Muscle of leg (tissue), 11 donors: ENCODE data around the gene RAB11FIP4. TPM values are rescaled to one million over a fixed set of nuclear protein-coding genes. Genes with fewer than 3 reads are reported as not detected.
A peak's percentile ranks its signal among the peaks of the same experiment; 100 is the strongest.

Experiments
- DNase-seq: peaks from one replicate; pipeline ENCODE4 v3.0.0; 2013
- H3K27ac ChIP-seq: one replicate; pipeline ENCODE4 v1.5.1; 2013; ENCODE audit warnings: mild to moderate bottlenecking, low read length, control low read depth
- H3K27me3 ChIP-seq: one replicate; pipeline ENCODE4 v1.6.1; 2013; ENCODE audit warnings: low read length; ENCODE audit not compliant: control insufficient read depth, insufficient read depth
- H3K36me3 ChIP-seq: one replicate; pipeline ENCODE4 v1.6.1; 2013; ENCODE audit warnings: low read length; ENCODE audit not compliant: control insufficient read depth, insufficient read depth
- H3K4me1 ChIP-seq: one replicate; pipeline ENCODE4 v1.6.1; 2013; ENCODE audit warnings: low read length; ENCODE audit not compliant: control insufficient read depth, insufficient read depth
- H3K4me3 ChIP-seq: one replicate; pipeline ENCODE4 v1.5.1; 2013; ENCODE audit warnings: low read length, control low read depth
- H3K9me3 ChIP-seq: replicated peaks from 2 replicates; pipeline ENCODE4 v1.6.1; 2013; ENCODE audit warnings: low read depth, low read length; ENCODE audit not compliant: control insufficient read depth
- WGBS: methylation state at CpG from one replicate; pipeline ENCODE4 v1.1.5; 2013; ENCODE audit warnings: missing lambda C conversion rate; ENCODE audit not compliant: insufficient coverage; 5-methylcytosine and 5-hydroxymethylcytosine counted together
- polyA plus RNA-seq, 8 donors: library from polyadenylated mRNA; unstranded; fragments of 120-200 nt; gene quantifications; one replicate each; pipeline versions ENCODE4 v1.2.1 to v1.2.3, GENCODE V29; 2013; ENCODE audit warnings: inconsistent platforms in 1 of 8, low replicate concordance in 1 of 8; ENCODE audit not compliant: insufficient read length in 8 of 8, insufficient read depth in 1 of 8
- total RNA-seq: library from RNA; stranded (reverse); fragments of 120-200 nt; gene quantifications from one replicate; pipeline ENCODE4 v1.2.4, GENCODE V29; 2013

RAB11FIP4 gene
- total and polyA plus RNA-seq, 9 donors: 0.28 to 1.6 (median 0.89) TPM

GRCh38 chr17:31558748-31559583, 167.5 kb downstream of the RAB11FIP4 start:
- Histone ChIP-seq H3K9me3 (no peaks in the 10 kb centered on the region), H3K4me3 (peak overlapping the region; percentile 62), H3K27me3 (peaks cover 22% of the 10 kb centered on the region), H3K4me1 (peaks cover 32% of the 10 kb centered on the region), H3K36me3 (no peaks in the 10 kb centered on the region), H3K27ac (peak overlapping the region; percentile 65)
- peak; percentile 94 for DNase-seq
- under 1% methylated on average over 104 of the region's 111 CpGs for WGBS

- peak; percentile 43 for DNase-seq
- H3K9me3 ChIP-seq: no peaks in the 10 kb centered on the region
- H3K4me3 ChIP-seq: peak overlapping the region; percentile 62
- H3K4me1 ChIP-seq: peaks cover 39% of the 10 kb centered on the region
- H3K36me3 ChIP-seq: no peaks in the 10 kb centered on the region
- WGBS: 2% methylated on average over 65 of the region's 91 CpGs
- H3K27me3 ChIP-seq: peaks cover 20% of the 10 kb centered on the region
- peak overlapping the region; percentile 81 for H3K27ac ChIP-seq
Measured at GRCh38 chr17:31559584-31560501, 168.4 kb downstream of the RAB11FIP4 start.

DNA sequence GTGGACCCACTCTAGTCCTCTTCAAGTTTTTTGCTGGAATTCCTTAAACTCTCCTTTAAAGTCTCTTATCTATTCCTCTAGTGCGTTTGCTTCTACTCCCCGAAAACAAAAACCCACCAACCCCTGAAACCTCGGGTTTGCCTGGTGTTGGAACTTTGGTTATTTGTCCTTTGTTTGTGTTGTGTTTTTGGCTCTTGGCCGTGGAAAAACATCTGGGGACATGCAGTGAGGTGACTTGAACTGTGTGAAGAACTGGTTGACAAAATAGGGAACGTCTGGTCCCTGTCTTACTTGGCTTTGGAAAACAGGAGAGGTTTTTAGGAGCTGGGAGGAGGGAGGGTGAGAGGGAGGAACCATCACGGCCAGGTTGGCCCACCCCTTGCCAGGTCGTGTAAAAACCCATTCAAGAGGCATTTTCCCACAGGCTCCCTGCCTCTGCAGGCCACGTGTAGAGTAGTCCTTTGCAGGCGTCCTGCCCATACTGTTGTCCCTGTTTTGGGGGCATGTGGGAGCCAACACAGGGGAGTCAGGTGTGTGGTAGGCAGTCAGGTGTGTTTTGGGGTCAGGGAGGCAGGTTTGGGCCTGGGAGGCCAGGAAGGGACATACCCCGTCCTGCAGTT, 169.3 kb downstream of the RAB11FIP4 start:
- 35% methylated on average over 5 of the region's 10 CpGs for WGBS

GRCh38 chr17:31561469-31562375, 170.2 kb downstream of the RAB11FIP4 start:
- Histone ChIP-seq H3K27ac (peak overlapping the region; percentile 81), H3K4me1 (peaks cover 51% of the 10 kb centered on the region), H3K27me3 (peaks cover 17% of the 10 kb centered on the region), H3K4me3 (peak overlapping the region; percentile 62), H3K36me3 (no peaks in the 10 kb centered on the region), H3K9me3 (no peaks in the 10 kb centered on the region)
- DNase-seq: peak; percentile 49
- WGBS: 31% methylated on average over 6 of the region's 9 CpGs

More for the DNA sequence above, 169.3 kb downstream of the RAB11FIP4 start:
- Histone ChIP-seq H3K9me3 (no peaks in the 10 kb centered on the region), H3K27me3 (peaks cover 17% of the 10 kb centered on the region), H3K4me3 (peak overlapping the region; percentile 62), H3K36me3 (no peaks in the 10 kb centered on the region), H3K27ac (peak overlapping the region; percentile 81), H3K4me1 (peaks cover 48% of the 10 kb centered on the region)
- DNase-seq: peak; percentile 61

DNA sequence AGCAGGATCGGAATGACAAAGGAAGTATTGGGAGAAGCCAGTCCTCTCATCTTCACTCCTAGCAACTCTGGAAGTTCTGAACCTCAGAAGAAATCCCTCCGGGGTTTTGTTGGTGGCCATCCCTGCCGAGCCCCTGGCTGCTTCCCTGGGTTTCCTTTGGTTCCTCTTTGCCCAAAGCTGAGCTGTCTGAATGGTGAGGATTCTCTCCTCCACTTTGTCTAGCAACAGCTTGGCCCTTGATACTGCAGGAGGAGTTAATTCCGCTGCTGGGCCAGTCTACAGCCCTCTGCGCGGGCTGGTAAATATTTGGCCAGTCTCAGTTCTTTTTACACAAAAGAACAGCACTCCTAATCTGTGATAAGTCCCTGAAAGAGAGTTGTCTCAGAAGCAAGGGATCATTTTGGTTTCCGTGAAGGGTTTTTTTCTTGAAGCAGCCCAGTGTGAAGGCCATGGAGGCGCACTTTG, 170.9 kb downstream of the RAB11FIP4 start:
- WGBS: 95% methylated on average over 2 of the region's 8 CpGs
- no peak overlapping the region for H3K27ac ChIP-seq
- DNase-seq: no peak
- no peaks in the 10 kb centered on the region for H3K36me3 ChIP-seq
- H3K4me1 ChIP-seq: peaks cover 51% of the 10 kb centered on the region
- H3K4me3 ChIP-seq: no peak overlapping the region
- peaks cover 15% of the 10 kb centered on the region for H3K27me3 ChIP-seq
- H3K9me3 ChIP-seq: no peaks in the 10 kb centered on the region

DNA sequence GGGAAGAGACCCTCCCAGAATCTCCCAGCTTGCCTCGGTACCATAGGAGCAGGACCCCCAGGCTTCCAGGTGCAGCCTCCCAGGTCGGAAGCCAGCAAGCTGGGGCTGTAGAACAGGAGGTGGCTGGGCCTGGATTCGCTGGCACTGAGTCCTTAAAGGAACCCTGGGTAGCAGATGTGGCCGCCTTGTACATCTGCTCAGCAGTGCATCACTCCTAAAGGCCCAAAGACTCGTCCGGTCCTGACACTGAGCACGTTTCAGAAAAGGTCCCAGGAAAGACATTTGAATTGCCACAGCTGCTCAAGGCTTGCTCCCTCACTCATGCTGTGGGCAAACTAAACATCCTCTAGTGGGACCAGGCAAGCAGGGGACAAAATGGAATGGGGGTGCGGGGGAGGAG, 172.8 kb downstream of the RAB11FIP4 start:
- no peak overlapping the region for H3K27ac ChIP-seq

DNA sequence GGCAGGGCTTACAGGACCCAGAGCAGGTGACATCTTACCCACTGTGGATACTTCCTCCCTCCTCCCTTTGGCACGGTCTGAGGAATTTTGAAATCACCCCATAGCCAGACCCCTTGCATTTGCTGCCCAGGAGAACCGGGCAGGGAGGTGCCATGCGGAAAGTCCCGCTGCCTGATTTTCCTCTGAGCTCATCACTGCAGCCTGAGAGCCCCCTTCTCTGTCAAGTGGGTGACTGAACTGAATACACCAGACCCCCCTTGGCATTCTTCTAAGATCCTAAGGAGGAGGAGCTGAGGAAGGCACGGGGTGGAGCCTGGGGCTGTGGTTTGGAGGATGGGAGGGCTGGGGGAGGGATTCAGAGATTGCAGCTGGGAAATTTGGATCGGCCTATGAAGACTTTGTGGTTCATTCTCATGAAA, 173.4 kb downstream of the RAB11FIP4 start:
- H3K4me1 ChIP-seq: peaks cover 47% of the 10 kb centered on the region
- no peaks in the 10 kb centered on the region for H3K9me3 ChIP-seq
- DNase-seq: peak; percentile 54
- no peaks in the 10 kb centered on the region for H3K36me3 ChIP-seq
- no peak overlapping the region for H3K4me3 ChIP-seq
- no peak overlapping the region for H3K27ac ChIP-seq
- WGBS: 10% methylated on average over 2 of the region's 6 CpGs
- H3K27me3 ChIP-seq: peaks cover 9% of the 10 kb centered on the region

More for the DNA sequence above, 172.8 kb downstream of the RAB11FIP4 start:
- 61% methylated on average over 4 of the region's 8 CpGs for WGBS
- H3K4me3 ChIP-seq: no peak overlapping the region
- peaks cover 14% of the 10 kb centered on the region for H3K27me3 ChIP-seq
- H3K36me3 ChIP-seq: no peaks in the 10 kb centered on the region
- peaks cover 50% of the 10 kb centered on the region for H3K4me1 ChIP-seq
- H3K9me3 ChIP-seq: no peaks in the 10 kb centered on the region
- DNase-seq: no peak

GRCh38 chr17:31565652-31566051, 174.2 kb downstream of the RAB11FIP4 start:
- WGBS: 98% methylated on average over 7 of the region's 9 CpGs
- H3K4me1 ChIP-seq: peaks cover 47% of the 10 kb centered on the region

More at GRCh38 chr17:31565652-31566051, 174.2 kb downstream of the RAB11FIP4 start:
- DNase-seq: no peak
- H3K9me3 ChIP-seq: no peaks in the 10 kb centered on the region
- H3K27ac ChIP-seq: peak overlapping the region; percentile 47
- peaks cover 4% of the 10 kb centered on the region for H3K27me3 ChIP-seq
- H3K4me3 ChIP-seq: no peak overlapping the region
- no peaks in the 10 kb centered on the region for H3K36me3 ChIP-seq
